Tibial nerve (tissue), 4 donors: ENCODE measurements around the gene AVEN. TPM values are rescaled to one million over a fixed set of nuclear protein-coding genes. Genes with fewer than 3 reads are reported as not detected.

Experiments used
- DNase-seq, 2 donors: peaks; one replicate each; pipeline ENCODE4 v3.0.0-alpha.2; 2019; ENCODE audit warnings: low spot score in 2 of 2
- H3K27ac ChIP-seq, 4 donors: fragments of 200-600 bp; sonication (generic) in 3 of 4; one replicate each; pipeline ENCODE4 v1.5.1; 2017 to 2019; ENCODE audit warnings: mild to moderate bottlenecking in 1 of 4
- H3K27me3 ChIP-seq, 2 donors: fragments of 200-600 bp; sonication (generic) in 1 of 2; one replicate each; pipeline versions ENCODE4 v1.5.1 to v1.6.0; 2017 to 2019
- H3K36me3 ChIP-seq, 3 donors: fragments of 200-600 bp; sonication (generic); one replicate each; pipeline ENCODE4 v1.5.1; 2018 to 2019
- H3K4me1 ChIP-seq, 4 donors: fragments of 200-600 bp; sonication (generic) in 3 of 4; one replicate each; pipeline ENCODE4 v1.5.1; 2017 to 2019
- H3K4me3 ChIP-seq, 4 donors: fragments of 200-600 bp; sonication (generic) in 3 of 4; one replicate each; pipeline ENCODE4 v1.5.1; 2017 to 2019; ENCODE audit warnings: mild to moderate bottlenecking in 1 of 4, moderate library complexity in 1 of 4
- H3K9me3 ChIP-seq, 4 donors: fragments of 200-600 bp; sonication (generic) in 3 of 4; one replicate each; pipeline ENCODE4 v1.5.1; 2017 to 2019
- EP300 ChIP-seq, 2 donors: sonication (generic); formaldehyde crosslinking; IDR thresholded peaks; one replicate each; pipeline ENCODE4 v1.6.1; 2017; ENCODE audit warnings: antibody characterized with exemption in 2 of 2, mild to moderate bottlenecking in 1 of 2
- POLR2A ChIP-seq, 2 donors: fragments of 450-650 bp; IDR thresholded peaks; one replicate each; pipeline ENCODE4 v1.6.1; 2017; ENCODE audit warnings: antibody characterized with exemption in 2 of 2, mild to moderate bottlenecking in 2 of 2, moderate library complexity in 2 of 2
- WGBS, 2 donors: methylation state at CpG; one replicate each; pipeline ENCODE4 v1.1.5; 2018; 5-methylcytosine and 5-hydroxymethylcytosine counted together
- total RNA-seq, 4 donors: library from RNA; depleted of rRNA; stranded (reverse); fragments of >200 nt; gene quantifications; one replicate each; pipeline ENCODE4 v1.1.0, GENCODE V29; 2016
- TF ChIP-seq, protein P1 (sequence below), 5 experiments: fragments of 200-600 bp in 3 of 5; fragments of 450-650 bp in 2 of 5; sonication (generic) in 3 of 5; IDR thresholded peaks; one replicate each; pipeline ENCODE4 v1.5.1; 2016 to 2019; ENCODE audit warnings: antibody characterized with exemption in 5 of 5, mild to moderate bottlenecking in 3 of 5, moderate library complexity in 2 of 5

The AVEN gene
- total RNA-seq, 4 donors from 2014 or later: 14.9 to 34.8 (median 25.5) TPM

DNA sequence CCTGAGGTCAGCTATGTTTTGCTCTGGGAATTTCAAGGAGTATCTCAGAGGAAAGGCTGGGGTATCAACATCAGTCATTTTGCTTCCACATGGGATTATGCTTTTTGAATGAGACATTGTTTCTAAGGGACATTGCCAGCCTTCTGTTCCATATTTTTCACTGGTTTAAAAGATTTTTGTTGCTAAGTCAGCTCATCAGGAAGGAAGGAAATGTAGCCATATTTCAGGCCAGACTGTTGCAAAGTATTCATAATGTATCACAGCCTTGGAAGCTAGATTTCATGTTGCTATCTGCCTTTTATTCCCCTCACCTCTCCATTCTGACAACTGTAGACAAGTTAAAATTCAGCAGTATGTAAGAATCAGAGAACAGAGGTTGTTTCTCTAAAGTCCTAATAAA is 131.7 kb downstream of the AVEN start:
- H3K27ac ChIP-seq: no peak overlapping the region

GRCh38 chr15:33903661-33904060 is 135.3 kb downstream of the AVEN start:
- 87 to 90% methylated on average over 2 of the region's 2 CpGs for WGBS, 2 donors
- Histone ChIP-seq H3K4me3 (no peak overlapping the region), H3K27me3 (no peaks in the 10 kb centered on the region), H3K36me3 (no peaks in the 10 kb centered on the region), H3K4me1 (peaks cover 0 to 10% (median 0%) of the 10 kb centered on the region in 4 donors), H3K27ac (no peak overlapping the region), H3K9me3 (no peaks in the 10 kb centered on the region)
- DNase-seq: no peak
- TF ChIP-seq, protein P1, sequence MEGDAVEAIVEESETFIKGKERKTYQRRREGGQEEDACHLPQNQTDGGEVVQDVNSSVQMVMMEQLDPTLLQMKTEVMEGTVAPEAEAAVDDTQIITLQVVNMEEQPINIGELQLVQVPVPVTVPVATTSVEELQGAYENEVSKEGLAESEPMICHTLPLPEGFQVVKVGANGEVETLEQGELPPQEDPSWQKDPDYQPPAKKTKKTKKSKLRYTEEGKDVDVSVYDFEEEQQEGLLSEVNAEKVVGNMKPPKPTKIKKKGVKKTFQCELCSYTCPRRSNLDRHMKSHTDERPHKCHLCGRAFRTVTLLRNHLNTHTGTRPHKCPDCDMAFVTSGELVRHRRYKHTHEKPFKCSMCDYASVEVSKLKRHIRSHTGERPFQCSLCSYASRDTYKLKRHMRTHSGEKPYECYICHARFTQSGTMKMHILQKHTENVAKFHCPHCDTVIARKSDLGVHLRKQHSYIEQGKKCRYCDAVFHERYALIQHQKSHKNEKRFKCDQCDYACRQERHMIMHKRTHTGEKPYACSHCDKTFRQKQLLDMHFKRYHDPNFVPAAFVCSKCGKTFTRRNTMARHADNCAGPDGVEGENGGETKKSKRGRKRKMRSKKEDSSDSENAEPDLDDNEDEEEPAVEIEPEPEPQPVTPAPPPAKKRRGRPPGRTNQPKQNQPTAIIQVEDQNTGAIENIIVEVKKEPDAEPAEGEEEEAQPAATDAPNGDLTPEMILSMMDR (IDR thresholded peaks at IDR 0.05): no peak
- TF ChIP-seq POLR2A (IDR thresholded peaks at IDR 0.05): no peak
- TF ChIP-seq EP300 (IDR thresholded peaks at IDR 0.05): no peak

More for the DNA sequence above, 131.7 kb downstream of the AVEN start:
- Histone ChIP-seq H3K27me3 (no peaks in the 10 kb centered on the region), H3K9me3 (no peaks in the 10 kb centered on the region), H3K4me3 (no peak overlapping the region), H3K36me3 (no peaks in the 10 kb centered on the region), H3K4me1 (peaks cover 0 to 10% (median 0%) of the 10 kb centered on the region in 4 donors)
- TF ChIP-seq EP300 (IDR thresholded peaks at IDR 0.05) (no peak), POLR2A (IDR thresholded peaks at IDR 0.05) (no peak)
- TF ChIP-seq, protein P1 (IDR thresholded peaks at IDR 0.05): no peak
- DNase-seq: no peak

DNA sequence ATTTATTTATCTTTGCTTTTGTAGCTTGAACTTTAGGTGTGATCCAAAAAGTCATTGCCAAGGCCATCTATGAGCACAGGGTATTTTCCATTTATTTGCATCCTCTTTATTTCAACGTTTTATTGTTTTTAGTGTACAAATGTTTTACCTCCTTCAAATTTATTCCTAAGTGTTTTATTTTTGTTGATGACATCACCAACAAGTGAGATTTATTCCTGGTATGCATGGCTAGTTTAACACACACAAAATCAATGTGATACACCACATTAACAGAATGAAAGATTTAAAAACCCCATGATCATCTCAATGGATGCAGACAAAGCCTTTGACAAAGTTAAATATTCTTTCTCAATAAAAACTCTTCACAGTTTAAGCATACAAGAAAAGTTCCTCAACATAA is 137.0 kb downstream of the AVEN start:
- no peak for DNase-seq
- Histone ChIP-seq H3K4me3 (no peak overlapping the region), H3K36me3 (no peaks in the 10 kb centered on the region), H3K4me1 (peaks cover 0 to 6% (median 0%) of the 10 kb centered on the region in 4 donors), H3K27ac (no peak overlapping the region), H3K27me3 (no peaks in the 10 kb centered on the region), H3K9me3 (no peaks in the 10 kb centered on the region)
- no peak for TF ChIP-seq EP300 (IDR thresholded peaks at IDR 0.05)
- TF ChIP-seq, protein P1 (IDR thresholded peaks at IDR 0.05): no peak
- TF ChIP-seq POLR2A (IDR thresholded peaks at IDR 0.05): no peak
- 0 to 3% methylated on average over 1 of the region's 1 CpG for WGBS, 2 donors

- Histone ChIP-seq H3K4me1 (peaks cover 0 to 4% (median 0%) of the 10 kb centered on the region in 4 donors), H3K4me3 (no peak overlapping the region), H3K27me3 (no peaks in the 10 kb centered on the region), H3K27ac (no peak overlapping the region), H3K36me3 (no peaks in the 10 kb centered on the region), H3K9me3 (no peaks in the 10 kb centered on the region)
- 95 to 96% methylated on average over 6 of the region's 6 CpGs for WGBS, 2 donors
- DNase-seq: no peak
- TF ChIP-seq EP300 (IDR thresholded peaks at IDR 0.05) (no peak), POLR2A (IDR thresholded peaks at IDR 0.05) (no peak)
- TF ChIP-seq, protein P1 (IDR thresholded peaks at IDR 0.05): no peak
Observed at GRCh38 chr15:33894193-33894592, 144.8 kb downstream of the AVEN start.

GRCh38 chr15:33888176-33888575 is 150.8 kb downstream of the AVEN start:
- DNase-seq: no peak
- WGBS, 2 donors: 50 to 51% methylated on average over 2 of the region's 2 CpGs
- no peak for TF ChIP-seq POLR2A (IDR thresholded peaks at IDR 0.05)
- TF ChIP-seq EP300 (IDR thresholded peaks at IDR 0.05): no peak
- TF ChIP-seq, protein P1 (IDR thresholded peaks at IDR 0.05): no peak

More at GRCh38 chr15:33888176-33888575, 150.8 kb downstream of the AVEN start:
- Histone ChIP-seq H3K4me3 (no peak overlapping the region), H3K27ac (no peak overlapping the region), H3K9me3 (no peaks in the 10 kb centered on the region), H3K4me1 (no peaks in the 10 kb centered on the region), H3K27me3 (no peaks in the 10 kb centered on the region), H3K36me3 (no peaks in the 10 kb centered on the region)
